SK-N-MC (cell line): ENCODE measurements around the gene ATP5F1E.

Experiments used
- EZH2 ChIP-seq: fragments of 200-600 bp; sonication (generic); IDR thresholded peaks from one replicate; pipeline ENCODE4 v1.6.1; 2017; ENCODE audit warnings: antibody characterized with exemption
- FOXP2 ChIP-seq: optimal IDR thresholded peaks from 2 replicates; pipeline ENCODE3; 2011; ENCODE audit warnings: mild to moderate bottlenecking, moderate library complexity; ENCODE audit not compliant: insufficient read depth; ENCODE audit errors: extremely low read length, control extremely low read depth
- POLR2AphosphoS5 ChIP-seq: IDR thresholded peaks from 2 replicates; pipeline ENCODE4 v1.6.1; 2012; ENCODE audit warnings: mild to moderate bottlenecking, low read depth, low read length, borderline replicate concordance

DNA sequence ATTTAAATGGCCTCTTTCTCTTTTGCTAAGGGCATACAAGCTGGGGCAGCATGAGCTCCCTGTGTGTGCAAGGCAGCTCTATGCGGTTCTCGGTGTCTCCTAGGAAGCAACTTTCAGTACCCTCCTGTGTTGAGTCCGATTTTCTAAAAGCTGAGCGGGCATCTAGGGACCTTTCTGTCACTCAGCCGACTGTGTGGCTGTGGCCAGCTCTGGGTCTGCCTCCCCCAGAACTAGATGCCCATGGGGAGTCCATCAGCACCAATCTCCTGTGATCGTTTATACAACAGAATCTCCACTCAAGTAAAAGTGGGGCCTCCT, 43.6 kb downstream of the ATP5F1E start:
- TF ChIP-seq FOXP2 (no peak), EZH2 (no peak), POLR2AphosphoS5 (no peak)
